ENCODE measurements around the gene ERCC6L. TPM values are rescaled to one million over a fixed set of nuclear protein-coding genes. Genes with fewer than 3 reads are reported as not detected.
A peak's percentile ranks its signal among the peaks of the same experiment; 100 is the strongest.
"Not testable (repeated sequence)": the region's sequence is repeated elsewhere in the genome, so short reads cannot be mapped to it uniquely, and the experiment has no call there.

Gene ERCC6L
- total RNA-seq, 2 experiments from 2014 or later = 13.8 to 14.4 TPM

DNA sequence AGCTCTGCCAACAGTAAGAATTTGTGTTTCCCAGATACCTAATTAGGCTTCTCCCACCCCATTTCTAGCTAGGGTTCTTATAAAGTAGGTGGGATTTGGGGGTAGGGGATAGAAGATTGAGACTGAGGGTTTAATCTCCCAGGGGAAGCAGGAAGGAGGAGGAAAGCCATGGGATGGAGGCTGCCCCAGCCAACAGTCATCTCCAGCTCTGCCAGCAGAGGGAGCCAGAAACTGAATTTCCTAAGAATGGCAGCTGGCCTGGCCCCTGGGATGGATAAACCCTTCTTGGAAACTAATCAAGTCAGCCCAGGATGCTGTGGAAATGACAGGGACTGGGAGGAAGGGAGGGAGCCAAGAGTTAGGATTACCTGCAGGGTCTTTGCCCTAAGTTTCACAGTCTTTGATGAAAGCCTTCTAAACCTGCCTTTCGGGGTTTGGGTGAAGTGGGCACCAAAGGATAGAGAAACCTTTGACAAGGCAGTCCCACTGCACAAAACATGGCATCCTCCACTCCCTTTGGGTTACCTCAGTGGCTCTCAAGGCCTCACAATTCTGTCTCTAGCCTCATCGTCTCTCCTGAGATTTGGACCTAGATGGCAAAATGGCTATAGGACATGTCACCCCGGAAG, 6.7 kb upstream of the ERCC6L start:
- POLR2A ChIA-PET = no interaction called here

DNA sequence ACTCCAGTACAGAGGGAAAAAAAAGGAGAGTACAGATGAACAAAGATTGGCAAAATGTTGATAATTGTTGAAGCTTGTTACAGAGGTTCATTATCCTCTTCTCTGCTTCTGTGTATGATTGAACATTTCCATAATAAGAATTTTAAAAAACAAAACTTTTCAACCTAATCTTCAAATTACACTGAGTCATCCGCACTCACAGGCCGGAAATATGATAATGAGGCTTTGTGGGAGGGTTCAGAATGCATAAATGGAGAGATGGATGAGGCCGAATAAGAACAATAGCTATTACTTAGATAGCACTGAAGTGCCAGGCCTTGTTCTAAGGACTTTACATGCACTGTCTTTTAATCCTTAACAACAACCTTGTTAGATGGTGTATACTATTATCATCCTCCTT, 4.6 kb upstream of the ERCC6L start:
- Mint-ChIP-seq H3K27me3 (ENCODE audit: low read depth) (no peaks in the 10 kb centered on the region), H3K36me3 (ENCODE audit: low read depth) (no peaks in the 10 kb centered on the region), H3K4me1 (ENCODE audit: low read depth) (peaks cover 7% of the 10 kb centered on the region), H3K4me3 (no peak overlapping the region), H3K9me3 (ENCODE audit: insufficient read depth) (no peaks in the 10 kb centered on the region), H3K27ac (no peak overlapping the region)
- POLR2A ChIA-PET = no interaction called here
- no peak for DNase-seq
- no peak for ATAC-seq
- CTCF ChIA-PET = interaction anchor here (0.8 to 1.2 kb wide), 4 partner anchors 34 to 312 kb away, joined by 3 to 5 read pairs (median 3); partner anchors contain the start of gene RPS4X

More for the DNA sequence above, 6.7 kb upstream of the ERCC6L start:
- ATAC-seq = peak; percentile 44
- DNase-seq = peak; percentile 44
- Mint-ChIP-seq H3K27ac (no peak overlapping the region), H3K27me3 (ENCODE audit: low read depth) (no peaks in the 10 kb centered on the region), H3K9me3 (ENCODE audit: insufficient read depth) (no peaks in the 10 kb centered on the region), H3K4me3 (no peak overlapping the region), H3K4me1 (ENCODE audit: low read depth) (peaks cover 2% of the 10 kb centered on the region), H3K36me3 (ENCODE audit: low read depth) (no peaks in the 10 kb centered on the region)
- CTCF ChIA-PET = interaction anchor here (0.8 to 2.4 kb wide), 12 partner anchors 9 to 294 kb away, joined by 3 to 18 read pairs (median 4); partner anchors contain the start of gene RPS4X

DNA sequence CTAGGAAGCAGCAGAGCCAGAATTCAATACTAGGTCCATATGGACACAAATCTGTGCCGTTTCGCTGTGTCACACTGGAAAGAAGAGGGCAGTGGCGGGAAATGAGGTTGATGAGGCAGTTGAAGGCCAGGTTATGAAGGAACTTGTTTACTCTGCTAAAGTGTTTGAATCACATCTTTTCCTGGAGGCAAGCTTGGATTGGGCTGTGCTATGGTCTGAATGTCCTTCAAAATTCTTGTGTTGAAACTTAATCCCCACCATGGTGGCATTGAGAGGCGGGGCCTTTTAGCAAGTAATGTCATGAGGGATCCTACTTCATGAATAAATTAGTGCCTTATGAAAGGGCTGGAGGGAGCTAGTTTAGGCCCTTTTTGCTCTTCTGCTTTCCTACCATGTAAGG, 2.1 kb upstream of the ERCC6L start:
- CTCF ChIA-PET = interaction anchor here (1.6 kb wide), 1 partner anchor 36 kb away, joined by 5 read pairs; the partner anchor contains the start of gene RPS4X
- no peak for ATAC-seq
- Mint-ChIP-seq H3K27me3 (ENCODE audit: low read depth) (no peaks in the 10 kb centered on the region), H3K36me3 (ENCODE audit: low read depth) (peaks cover 6% of the 10 kb centered on the region), H3K4me3 (no peak overlapping the region), H3K9me3 (ENCODE audit: insufficient read depth) (no peaks in the 10 kb centered on the region), H3K27ac (no peak overlapping the region), H3K4me1 (ENCODE audit: low read depth) (peaks cover 16% of the 10 kb centered on the region)
- POLR2A ChIA-PET = no interaction called here
- DNase-seq = no peak

DNA sequence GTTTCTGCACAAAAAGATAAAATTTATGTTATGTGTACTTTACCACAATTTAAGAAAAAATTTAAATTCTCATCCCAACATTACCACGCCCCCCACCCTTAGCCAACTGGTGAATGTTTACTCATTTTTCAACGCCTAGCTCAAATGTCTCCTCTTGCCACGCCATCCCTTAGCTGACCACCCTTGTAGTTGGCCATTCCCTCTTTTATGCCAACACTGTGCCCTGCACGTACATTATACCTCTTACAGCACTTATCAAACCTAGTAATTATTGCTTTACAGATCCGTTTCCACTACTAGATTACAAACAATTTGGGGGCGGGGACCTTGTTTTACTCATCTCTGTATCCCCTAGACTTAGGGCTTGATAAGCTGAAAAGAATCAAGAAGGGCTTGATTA, 644 bp downstream of the ERCC6L start:
- Mint-ChIP-seq H3K36me3 (ENCODE audit: low read depth) (peaks cover 21% of the 10 kb centered on the region), H3K27ac (peak overlapping the region; percentile 81), H3K4me1 (ENCODE audit: low read depth) (peaks cover 16% of the 10 kb centered on the region), H3K27me3 (ENCODE audit: low read depth) (no peaks in the 10 kb centered on the region), H3K4me3 (peak overlapping the region; percentile 84), H3K9me3 (ENCODE audit: insufficient read depth) (no peaks in the 10 kb centered on the region)
- no peak for DNase-seq
- no peak for ATAC-seq
- POLR2A ChIA-PET = interaction anchor here (1.0 to 1.4 kb wide), 3 partner anchors 38 to 334 kb away, joined by 3 to 16 read pairs (median 7); partner anchors contain the start of genes PIN4 and RPS4X
- CTCF ChIA-PET = interaction anchor here (0.6 to 1.6 kb wide), 3 partner anchors 39 to 428 kb away, joined by 3 to 9 read pairs (median 3); partner anchors contain the start of gene RPS4X

DNA sequence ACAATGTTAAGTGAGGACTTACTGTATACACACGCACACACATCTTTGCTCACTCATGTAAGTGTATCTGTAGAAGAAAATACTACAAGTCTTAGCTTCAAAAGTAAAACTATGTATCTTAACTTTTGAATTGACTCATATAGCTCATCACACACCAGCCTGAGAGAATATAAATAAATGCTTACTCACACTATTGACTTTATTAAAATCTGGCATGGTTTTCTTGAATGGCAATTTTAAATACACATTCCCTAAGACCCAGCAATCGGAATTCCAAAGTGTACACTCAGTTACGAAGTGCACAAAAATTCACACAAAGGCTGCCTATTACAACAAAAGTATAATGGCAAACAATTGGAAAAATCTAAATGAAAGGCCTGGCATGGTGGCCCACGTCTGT, 2.0 kb downstream of the ERCC6L start:
- Mint-ChIP-seq H3K27ac (no peak overlapping the region), H3K27me3 (ENCODE audit: low read depth) (no peaks in the 10 kb centered on the region), H3K4me1 (ENCODE audit: low read depth) (peaks cover 16% of the 10 kb centered on the region), H3K36me3 (ENCODE audit: low read depth) (peaks cover 25% of the 10 kb centered on the region), H3K4me3 (no peak overlapping the region), H3K9me3 (ENCODE audit: insufficient read depth) (no peaks in the 10 kb centered on the region)
- DNase-seq = no peak
- POLR2A ChIA-PET = no interaction called here
- no peak for ATAC-seq
- CTCF ChIA-PET = no interaction called here

DNA sequence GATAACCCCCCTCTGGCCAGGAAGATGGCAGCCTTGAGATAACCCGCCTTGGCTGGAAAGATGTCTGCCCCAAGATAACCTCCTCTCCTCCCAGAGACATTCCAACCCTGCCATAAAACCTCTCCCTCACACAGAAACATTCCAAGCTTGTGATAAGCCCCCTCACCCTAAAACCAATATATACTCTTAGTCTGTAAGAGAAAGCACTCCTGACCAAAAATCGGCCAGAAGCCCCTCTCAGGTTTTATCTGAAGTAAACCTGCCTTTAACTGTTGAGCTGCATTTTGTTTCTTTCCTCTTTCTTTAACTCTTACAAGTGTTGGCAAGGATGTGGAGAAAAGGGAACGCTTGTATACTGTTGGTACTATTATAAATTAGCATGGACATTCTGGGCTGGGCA, 8.5 kb downstream of the ERCC6L start:
- Mint-ChIP-seq H3K27ac (no peak overlapping the region), H3K9me3 (ENCODE audit: insufficient read depth) (no peaks in the 10 kb centered on the region), H3K36me3 (ENCODE audit: low read depth) (peaks cover 47% of the 10 kb centered on the region), H3K4me3 (no peak overlapping the region), H3K27me3 (ENCODE audit: low read depth) (no peaks in the 10 kb centered on the region), H3K4me1 (ENCODE audit: low read depth) (no peaks in the 10 kb centered on the region)
- ATAC-seq (no peak), DNase-seq (no peak)
- CTCF ChIA-PET = no interaction called here
- POLR2A ChIA-PET = no interaction called here

DNA sequence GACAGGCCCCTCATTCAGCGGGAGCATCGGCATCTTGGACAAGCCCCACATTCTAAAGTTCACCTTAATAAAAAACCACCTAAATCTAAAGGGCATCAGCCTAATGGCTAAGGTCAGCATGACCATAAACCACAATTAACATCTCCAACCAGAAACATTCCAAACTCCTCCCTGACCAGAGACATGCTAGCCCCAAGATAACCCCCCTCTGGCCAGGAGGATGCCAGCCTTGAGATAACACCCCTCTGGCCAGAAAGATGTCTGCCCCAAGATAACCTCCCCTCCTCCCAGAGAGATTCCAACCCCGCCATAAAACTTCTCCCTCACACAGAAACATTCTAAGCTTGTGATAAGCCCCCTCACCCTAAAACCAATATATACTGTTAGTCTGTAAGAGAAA, 18.5 kb downstream of the ERCC6L start:
- H3K9me3 Mint-ChIP-seq (ENCODE audit: insufficient read depth); H3K4me3 Mint-ChIP-seq; DNase-seq; H3K27ac Mint-ChIP-seq; H3K36me3 Mint-ChIP-seq (ENCODE audit: low read depth); ATAC-seq; POLR2A ChIA-PET; H3K27me3 Mint-ChIP-seq (ENCODE audit: low read depth); H3K4me1 Mint-ChIP-seq (ENCODE audit: low read depth); CTCF ChIA-PET: not testable (repeated sequence)

DNA sequence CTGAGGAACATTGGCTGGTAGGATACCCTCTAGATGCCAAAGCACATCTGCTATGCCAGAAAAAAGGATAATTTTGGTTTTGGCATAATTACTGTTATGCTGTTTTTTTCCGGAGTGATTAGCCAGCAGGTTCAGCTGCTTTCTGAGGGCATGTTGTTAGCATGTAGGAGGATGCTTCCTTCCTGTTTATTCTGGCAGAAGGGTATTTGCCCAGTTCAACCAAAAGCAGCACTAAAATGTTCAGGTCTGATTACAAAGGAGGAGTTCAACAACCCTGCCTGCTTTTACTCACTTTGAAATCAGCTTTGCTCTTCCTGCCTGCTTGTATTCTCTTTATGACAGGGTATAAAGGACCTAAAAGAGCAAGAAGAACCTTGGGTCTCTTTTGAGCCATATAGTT, 21.9 kb downstream of the ERCC6L start:
- Mint-ChIP-seq H3K27ac (no peak overlapping the region), H3K4me3 (no peak overlapping the region), H3K4me1 (ENCODE audit: low read depth) (no peaks in the 10 kb centered on the region), H3K9me3 (ENCODE audit: insufficient read depth) (no peaks in the 10 kb centered on the region), H3K27me3 (ENCODE audit: low read depth) (no peaks in the 10 kb centered on the region), H3K36me3 (ENCODE audit: low read depth) (peaks cover 6% of the 10 kb centered on the region)
- no peak for ATAC-seq
- ChIA-PET CTCF (no interaction called here), POLR2A (no interaction called here)
- no peak for DNase-seq

DNA sequence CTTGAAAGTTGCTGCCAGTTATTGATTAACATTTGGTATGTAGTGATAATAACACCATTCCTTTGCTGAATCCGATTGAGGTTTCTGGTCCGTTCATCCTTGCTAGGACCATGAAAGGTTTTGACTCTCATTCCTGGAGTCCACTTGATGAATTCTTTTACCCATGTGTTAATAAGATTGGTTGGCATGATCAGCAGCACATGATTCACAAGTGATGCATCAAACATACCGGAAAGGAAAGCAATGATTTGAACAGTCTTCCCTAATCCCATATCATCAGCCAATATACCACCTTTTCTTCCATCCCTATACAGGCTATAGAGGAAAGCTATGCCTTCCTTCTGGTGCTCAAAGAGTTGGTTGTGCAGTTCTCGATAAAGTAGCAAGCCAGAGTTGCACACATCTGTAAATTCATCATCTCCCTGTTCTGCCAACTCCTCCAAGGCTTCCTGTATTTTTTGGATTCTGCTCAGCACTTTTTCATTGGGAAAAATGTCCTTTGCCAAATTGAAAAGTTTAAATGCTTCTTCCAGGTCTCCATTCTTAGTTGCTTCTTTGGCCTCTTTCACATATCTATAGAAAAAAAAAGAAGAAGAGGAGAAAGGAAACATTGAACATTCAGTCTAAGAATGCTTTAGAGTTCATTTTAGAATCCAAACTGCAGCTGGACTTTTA, 30.6 kb downstream of the ERCC6L start:
- no peak for DNase-seq
- Mint-ChIP-seq H3K27me3 (ENCODE audit: low read depth) (no peaks in the 10 kb centered on the region), H3K36me3 (ENCODE audit: low read depth) (peaks cover 42% of the 10 kb centered on the region)

DNA sequence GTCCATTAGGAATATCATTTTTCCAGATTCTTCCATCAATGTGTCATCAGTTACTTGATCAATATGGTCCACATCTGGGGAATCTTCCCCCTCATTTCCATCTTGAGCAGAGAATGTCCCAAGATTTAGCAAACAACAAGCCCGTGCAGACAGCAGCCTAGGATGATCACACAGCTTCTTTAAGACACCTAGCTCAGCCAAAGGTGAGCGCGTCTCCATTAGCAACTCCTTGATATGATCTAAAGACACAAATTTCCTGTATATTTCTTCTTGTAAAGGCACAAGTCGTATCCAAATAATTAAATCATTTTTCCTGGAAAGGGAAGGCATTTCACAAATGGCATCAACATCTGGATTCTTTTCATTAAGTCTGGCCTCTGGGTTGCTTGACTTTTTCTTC, 31.5 kb downstream of the ERCC6L start:
- H3K27me3 Mint-ChIP-seq (ENCODE audit: low read depth) = no peaks in the 10 kb centered on the region
- DNase-seq = no peak

More for the DNA sequence above, 30.6 kb downstream of the ERCC6L start:
- POLR2A ChIA-PET = no interaction called here
- Mint-ChIP-seq H3K4me1 (ENCODE audit: low read depth) (peaks cover 2% of the 10 kb centered on the region), H3K4me3 (no peak overlapping the region), H3K27ac (no peak overlapping the region), H3K9me3 (ENCODE audit: insufficient read depth) (no peaks in the 10 kb centered on the region)
- CTCF ChIA-PET = no interaction called here
- ATAC-seq = no peak

DNA sequence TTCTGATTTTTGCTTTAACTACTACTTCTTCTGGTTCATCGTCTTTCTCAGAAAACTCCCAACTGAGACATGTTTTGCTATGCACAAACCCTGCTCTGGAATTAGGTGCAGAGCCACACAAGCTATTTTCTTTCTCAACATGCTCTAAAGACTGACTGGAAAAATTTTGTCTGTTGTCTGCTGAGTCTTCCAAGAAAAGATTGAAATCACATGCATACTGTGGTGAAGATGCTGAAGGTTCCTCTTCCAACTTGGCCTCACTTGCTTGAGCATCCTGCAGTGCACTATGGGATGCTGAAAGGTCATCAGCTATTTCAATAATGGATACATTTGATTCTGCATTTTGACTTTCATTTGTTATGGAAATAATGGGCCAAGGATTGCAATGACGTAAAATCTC, 33.1 kb downstream of the ERCC6L start:
- POLR2A ChIA-PET = no interaction called here
- Mint-ChIP-seq H3K36me3 (ENCODE audit: low read depth) (peaks cover 41% of the 10 kb centered on the region), H3K4me1 (ENCODE audit: low read depth) (peaks cover 1% of the 10 kb centered on the region), H3K27ac (no peak overlapping the region), H3K27me3 (ENCODE audit: low read depth) (no peaks in the 10 kb centered on the region), H3K9me3 (ENCODE audit: insufficient read depth) (no peaks in the 10 kb centered on the region), H3K4me3 (no peak overlapping the region)
- CTCF ChIA-PET = no interaction called here
- DNase-seq (no peak), ATAC-seq (no peak)

More for the DNA sequence above, 31.5 kb downstream of the ERCC6L start:
- Mint-ChIP-seq H3K27ac (no peak overlapping the region), H3K4me3 (no peak overlapping the region), H3K9me3 (ENCODE audit: insufficient read depth) (no peaks in the 10 kb centered on the region), H3K4me1 (ENCODE audit: low read depth) (peaks cover 2% of the 10 kb centered on the region), H3K36me3 (ENCODE audit: low read depth) (peaks cover 42% of the 10 kb centered on the region)
- ChIA-PET CTCF (no interaction called here), POLR2A (no interaction called here)
- ATAC-seq = no peak

DNA sequence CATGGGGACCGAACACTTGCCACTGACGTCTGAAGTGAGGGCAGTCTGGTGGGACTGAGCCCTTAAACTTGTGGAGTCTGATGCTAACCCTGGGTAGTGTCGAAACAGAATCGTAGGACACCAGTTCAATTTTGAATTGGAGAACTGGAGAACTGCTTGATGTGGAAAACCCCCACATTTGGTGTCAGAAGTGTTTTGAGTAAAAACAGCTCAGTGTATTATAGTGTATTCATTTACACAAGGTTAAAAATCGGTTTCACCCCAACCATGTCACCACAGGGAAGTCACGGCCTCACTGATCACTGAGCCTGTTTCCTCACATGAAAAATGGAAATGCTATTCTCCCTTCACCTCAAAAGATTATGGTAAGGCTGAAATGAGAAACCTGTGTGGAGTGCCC, 35.4 kb downstream of the ERCC6L start:
- Mint-ChIP-seq H3K36me3 (ENCODE audit: low read depth) (peaks cover 31% of the 10 kb centered on the region), H3K27ac (no peak overlapping the region), H3K27me3 (ENCODE audit: low read depth) (no peaks in the 10 kb centered on the region), H3K4me3 (no peak overlapping the region), H3K4me1 (ENCODE audit: low read depth) (no peaks in the 10 kb centered on the region), H3K9me3 (ENCODE audit: insufficient read depth) (no peaks in the 10 kb centered on the region)
- no peak for ATAC-seq
- ChIA-PET POLR2A (no interaction called here), CTCF (no interaction called here)
- DNase-seq = no peak

All from activated CD8-positive, alpha-beta T cell treated with anti-CD3 and anti-CD28 coated beads, Interleukin-2, amount 10 ng/mL, durations not matched to agents 7 days and 5 days (primary cell).